Thyroid gland (tissue), 4 donors: Measurements from ENCODE around the gene TMED8. TPM values are rescaled to one million over a fixed set of nuclear protein-coding genes. Genes with fewer than 3 reads are reported as not detected.

Source experiments
- DNase-seq, 2 donors: peaks; one replicate each; pipeline ENCODE4 v3.0.0-alpha.2; 2019
- H3K27ac ChIP-seq, 3 donors: fragments of 200-600 bp; sonication (generic); 1 replicate in 2 of 3; 2 replicates in 1 of 3; pipeline ENCODE4 v1.5.1; 2016 to 2019; ENCODE audit warnings: mild to moderate bottlenecking in 1 of 3, moderate library complexity in 1 of 3
- H3K27me3 ChIP-seq: fragments of 200-600 bp; sonication (generic); one replicate; pipeline ENCODE4 v1.5.1; 2019
- H3K36me3 ChIP-seq, 2 donors: fragments of 200-600 bp; sonication (generic); one replicate each; pipeline ENCODE4 v1.5.1; 2016 to 2019
- H3K4me1 ChIP-seq, 2 donors: fragments of 200-600 bp; sonication (generic); one replicate each; pipeline ENCODE4 v1.5.1; 2017 to 2019
- H3K4me3 ChIP-seq, 3 donors: fragments of 200-600 bp; sonication (generic); replicated peaks in 1 of 3; 1 replicate in 2 of 3; 2 replicates in 1 of 3; pipeline ENCODE4 v1.5.1; 2016; ENCODE audit warnings: mild to moderate bottlenecking in 1 of 3
- H3K9me3 ChIP-seq: fragments of 200-600 bp; sonication (generic); one replicate; pipeline ENCODE4 v1.5.1; 2017
- POLR2A ChIP-seq, 2 donors: fragments of 450-650 bp; IDR thresholded peaks; one replicate each; pipeline ENCODE4 v1.6.1; 2017; ENCODE audit warnings: antibody characterized with exemption in 2 of 2, mild to moderate bottlenecking in 2 of 2, moderate library complexity in 1 of 2
- WGBS, 2 donors: methylation state at CpG; one replicate each; pipeline ENCODE4 v1.1.5; 2017; 5-methylcytosine and 5-hydroxymethylcytosine counted together
- intact Hi-C: fragments of 100-400 bp; cut with DNase I; formaldehyde crosslinking; loops from one replicate; pipeline ENCODE4 v1.15.1; 2023
- total RNA-seq, 4 donors: library from RNA; depleted of rRNA; stranded (reverse); fragments of >200 nt; gene quantifications; one replicate each; pipeline ENCODE4 v1.2.3, GENCODE V29; 2016
- TF ChIP-seq, protein P1 (sequence below), 6 experiments: fragments of 200-600 bp in 3 of 6; fragments of 450-650 bp in 3 of 6; sonication (generic) in 3 of 6; IDR thresholded peaks; one replicate each; pipeline ENCODE4 v1.5.1; 2016 to 2019; ENCODE audit warnings: antibody characterized with exemption in 6 of 6, mild to moderate bottlenecking in 2 of 6, inconsistent platforms in 1 of 6, moderate library complexity in 1 of 6

The TMED8 gene
- total RNA-seq, 4 donors from 2014 or later: 20.9 to 33.3 (median 28.8) TPM

DNA sequence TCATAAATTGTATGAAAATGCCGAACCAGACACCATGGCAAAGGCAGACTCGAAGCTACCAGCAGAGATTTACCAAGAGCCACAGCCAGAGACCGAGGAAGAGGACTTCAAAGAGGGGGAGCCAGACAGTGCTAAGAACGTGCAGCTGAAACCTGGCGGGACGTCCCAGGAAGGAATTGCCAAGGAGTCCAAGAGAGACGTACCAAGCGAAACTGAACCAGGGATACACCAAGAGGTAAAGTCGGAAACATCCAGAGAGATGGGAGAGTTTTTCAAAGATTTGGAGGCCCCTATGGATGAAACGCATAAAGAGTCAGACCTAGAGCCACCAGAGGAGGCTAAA is 579 bp upstream of the TMED8 start:
- no peak for DNase-seq
- Histone ChIP-seq H3K36me3 (no peaks in the 10 kb centered on the region), H3K27ac (no peak overlapping the region), H3K9me3 (no peaks in the 10 kb centered on the region), H3K27me3 (no peaks in the 10 kb centered on the region), H3K4me1 (peaks cover under 1 to 22% of the 10 kb centered on the region in 2 donors), H3K4me3 (peak overlapping the region; percentile 43 to 81 (median 56))
- WGBS, 2 donors: 14 to 17% methylated on average over 10 of the region's 10 CpGs
- TF ChIP-seq POLR2A (IDR thresholded peaks at IDR 0.05): no peak
- TF ChIP-seq, protein P1, sequence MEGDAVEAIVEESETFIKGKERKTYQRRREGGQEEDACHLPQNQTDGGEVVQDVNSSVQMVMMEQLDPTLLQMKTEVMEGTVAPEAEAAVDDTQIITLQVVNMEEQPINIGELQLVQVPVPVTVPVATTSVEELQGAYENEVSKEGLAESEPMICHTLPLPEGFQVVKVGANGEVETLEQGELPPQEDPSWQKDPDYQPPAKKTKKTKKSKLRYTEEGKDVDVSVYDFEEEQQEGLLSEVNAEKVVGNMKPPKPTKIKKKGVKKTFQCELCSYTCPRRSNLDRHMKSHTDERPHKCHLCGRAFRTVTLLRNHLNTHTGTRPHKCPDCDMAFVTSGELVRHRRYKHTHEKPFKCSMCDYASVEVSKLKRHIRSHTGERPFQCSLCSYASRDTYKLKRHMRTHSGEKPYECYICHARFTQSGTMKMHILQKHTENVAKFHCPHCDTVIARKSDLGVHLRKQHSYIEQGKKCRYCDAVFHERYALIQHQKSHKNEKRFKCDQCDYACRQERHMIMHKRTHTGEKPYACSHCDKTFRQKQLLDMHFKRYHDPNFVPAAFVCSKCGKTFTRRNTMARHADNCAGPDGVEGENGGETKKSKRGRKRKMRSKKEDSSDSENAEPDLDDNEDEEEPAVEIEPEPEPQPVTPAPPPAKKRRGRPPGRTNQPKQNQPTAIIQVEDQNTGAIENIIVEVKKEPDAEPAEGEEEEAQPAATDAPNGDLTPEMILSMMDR (IDR thresholded peaks at IDR 0.05): no peak
- intact Hi-C loops: no loop called here

DNA sequence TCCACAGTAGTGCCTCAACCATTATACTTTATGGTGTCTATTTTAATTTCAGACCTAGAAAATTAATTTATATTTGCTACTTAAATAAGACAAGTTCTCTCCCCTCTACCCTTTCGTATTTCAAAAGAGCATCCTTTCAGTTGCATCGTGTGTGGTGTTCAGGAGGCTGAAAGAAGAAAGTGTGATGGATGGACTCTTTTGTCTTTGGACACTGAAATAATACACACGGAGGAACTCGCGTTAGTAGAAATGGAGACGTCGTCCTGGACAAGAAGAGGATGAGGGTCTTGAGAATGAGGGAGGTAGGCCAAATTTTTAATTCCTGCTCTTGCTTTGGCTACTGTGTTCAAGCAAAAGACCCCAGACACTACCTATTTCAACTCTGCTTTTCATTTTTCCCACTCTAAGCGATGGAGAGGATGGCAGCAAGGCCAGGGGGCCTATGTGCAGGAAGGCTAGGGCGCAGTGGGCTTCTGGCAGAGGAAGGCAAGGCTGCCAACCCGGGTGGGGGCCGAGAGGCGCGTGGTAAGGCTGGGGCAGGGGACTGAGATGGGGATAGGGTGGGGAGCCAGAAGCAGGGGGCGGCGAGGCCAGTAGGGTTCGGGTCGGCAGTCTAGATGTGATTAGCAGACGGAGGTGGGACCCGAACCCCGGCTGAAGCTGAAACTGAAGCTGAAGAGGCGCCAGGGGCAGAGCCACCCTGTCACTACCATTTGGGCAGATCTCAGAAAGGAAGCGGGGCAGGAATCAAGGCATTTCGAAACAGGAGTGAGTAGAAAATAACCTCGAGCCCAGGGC is 722 bp downstream of the TMED8 start:
- no peak for TF ChIP-seq POLR2A (IDR thresholded peaks at IDR 0.05)
- TF ChIP-seq, protein P1 (IDR thresholded peaks at IDR 0.05): no peak
- Histone ChIP-seq H3K4me1 (peaks cover 14 to 35% of the 10 kb centered on the region in 2 donors), H3K4me3 (peak overlapping the region; percentile 43 to 81 (median 56)), H3K9me3 (no peaks in the 10 kb centered on the region), H3K27me3 (no peaks in the 10 kb centered on the region), H3K36me3 (no peaks in the 10 kb centered on the region), H3K27ac (peak overlapping the region in 2 of 3 donors; percentile 61 to 90)
- peak; percentile 22 for DNase-seq
- WGBS, 2 donors: 15 to 17% methylated on average over 23 to 24 of the region's 24 CpGs
- intact Hi-C loops: no loop called here

DNA sequence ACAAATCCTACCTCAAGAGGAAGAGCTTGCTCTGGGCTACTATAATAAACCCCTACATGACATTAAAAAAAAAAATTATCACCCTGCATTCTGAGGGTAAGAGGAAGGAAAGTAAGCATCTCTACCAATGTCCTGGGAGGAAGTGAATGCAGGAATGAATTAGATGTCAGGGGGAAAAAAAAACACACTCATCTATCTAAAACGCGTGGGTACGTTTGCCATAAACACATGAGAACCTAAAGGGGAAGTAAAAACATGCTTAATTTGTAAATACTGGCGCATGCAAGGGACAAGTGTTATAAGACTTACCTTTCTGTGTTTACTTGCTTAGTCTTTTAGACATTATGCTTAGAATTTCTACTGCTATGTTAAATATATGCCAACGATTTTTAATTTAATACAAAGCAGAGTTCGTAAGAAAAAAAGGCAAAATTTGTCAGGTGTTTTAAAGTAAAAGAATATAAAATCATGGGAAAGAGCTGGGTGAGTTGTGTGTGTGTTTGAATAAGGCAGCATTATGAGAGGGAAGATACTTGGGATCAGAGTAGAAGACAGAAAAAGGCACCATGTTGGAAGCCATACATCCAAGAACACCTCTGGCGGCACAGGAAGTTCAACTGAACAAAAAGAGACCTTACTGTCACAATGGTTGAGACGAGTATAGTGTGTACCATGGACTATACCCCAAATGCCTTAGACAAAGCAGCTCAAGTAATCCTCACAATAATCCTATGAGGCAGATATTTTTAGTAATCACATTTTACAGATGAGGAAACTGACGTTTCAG is 1.5 kb downstream of the TMED8 start:
- intact Hi-C loops: no loop called here
- 88 to 89% methylated on average over 9 of the region's 9 CpGs for WGBS, 2 donors
- no peak overlapping the region for H3K4me3 ChIP-seq

DNA sequence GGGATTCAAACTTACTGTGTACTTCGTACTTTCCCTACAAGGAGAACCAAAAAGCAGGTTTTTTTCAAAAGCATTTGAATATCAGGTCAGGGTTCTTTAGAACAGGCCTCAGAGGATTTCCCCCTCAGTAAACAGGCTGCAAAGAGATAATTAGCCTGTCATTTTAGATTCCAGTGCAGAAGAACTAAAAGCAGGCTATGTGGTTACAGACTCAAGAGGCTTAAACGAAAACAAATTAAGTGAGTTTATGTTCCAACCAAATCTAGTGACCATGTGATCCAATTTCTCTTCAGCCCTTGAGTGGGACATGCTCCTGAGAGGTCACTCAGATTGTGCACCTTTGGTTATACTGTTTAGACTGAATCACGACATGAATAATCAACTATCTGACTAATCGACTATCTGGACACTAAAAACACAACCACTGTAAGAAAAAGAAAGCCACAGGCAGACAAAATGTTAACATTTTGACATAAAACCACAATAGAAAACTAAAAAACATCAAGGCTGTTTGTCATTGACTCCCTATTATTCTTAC is 4.5 kb downstream of the TMED8 start:
- 17 to 22% methylated on average over 4 of the region's 4 CpGs for WGBS, 2 donors
- Histone ChIP-seq H3K9me3 (no peaks in the 10 kb centered on the region), H3K27me3 (no peaks in the 10 kb centered on the region), H3K4me1 (peaks cover 14 to 31% of the 10 kb centered on the region in 2 donors), H3K36me3 (no peaks in the 10 kb centered on the region), H3K27ac (peak overlapping the region; percentile 22 to 73 (median 64)), H3K4me3 (no peak overlapping the region)
- peak; percentile 5 to 7 for DNase-seq
- TF ChIP-seq POLR2A (IDR thresholded peaks at IDR 0.05): no peak
- TF ChIP-seq, protein P1 (IDR thresholded peaks at IDR 0.05): no peak
- intact Hi-C loops: no loop called here

More for the DNA sequence above, 1.5 kb downstream of the TMED8 start:
- Histone ChIP-seq H3K27me3 (no peaks in the 10 kb centered on the region), H3K27ac (no peak overlapping the region), H3K9me3 (no peaks in the 10 kb centered on the region), H3K4me1 (peaks cover 14 to 36% of the 10 kb centered on the region in 2 donors), H3K36me3 (no peaks in the 10 kb centered on the region)
- DNase-seq: no peak
- no peak for TF ChIP-seq POLR2A (IDR thresholded peaks at IDR 0.05)
- TF ChIP-seq, protein P1 (IDR thresholded peaks at IDR 0.05): no peak
